PC-3 (cell line): Measurements from ENCODE around the gene NAGLU.

Experiments used
- CTCF ChIP-seq: fragments of 300-600 bp; sonication (generic); conservative IDR thresholded peaks from 2 replicates; pipeline ENCODE4 v1.5.1; 2017; ENCODE audit warnings: antibody characterized with exemption, low read depth, mild to moderate bottlenecking, low read length
- EZH2 ChIP-seq: fragments of 300-600 bp; sonication (generic); IDR thresholded peaks from one replicate; pipeline ENCODE4 v1.6.1; 2017; ENCODE audit warnings: antibody characterized with exemption, mild to moderate bottlenecking, low read length; ENCODE audit not compliant: unreplicated experiment
- EZH2phosphoT487 ChIP-seq: fragments of 300-600 bp; sonication (generic); IDR thresholded peaks from 2 replicates; pipeline ENCODE4 v1.6.1; 2018; ENCODE audit warnings: mild to moderate bottlenecking, antibody characterized with exemption, low read length, borderline replicate concordance

- TF ChIP-seq CTCF (no peak), EZH2phosphoT487 (no peak), EZH2 (no peak)
These were observed 11.6 kb downstream of the NAGLU start for GRCh38 chr17:42547698-42548069.
